Astrocyte (in vitro differentiated cells and primary cell): ENCODE results near the gene ADGRG6. TPM values are rescaled to one million over a fixed set of nuclear protein-coding genes. Genes with fewer than 3 reads are reported as not detected.

Source experiments
- DNase-seq: peaks from one replicate; pipeline ENCODE4 v3.0.0-alpha.2; 2010; ENCODE audit warnings: low read depth
- FAIRE-seq: peaks from 2 replicates; lab custom pipeline; 2011; peaks lifted over from hg19 to GRCh38; lab: Jason Lieb, UNC
- H2AFZ ChIP-seq: 2 replicates; pipeline ENCODE4 v1.6.0; 2012; ENCODE audit warnings: low read depth, low read length, inconsistent platforms
- H3K27ac ChIP-seq: 2 replicates; pipeline ENCODE4 v1.5.1; 2011; ENCODE audit warnings: low read depth, low read length, inconsistent platforms
- H3K27me3 ChIP-seq: 2 replicates; pipeline ENCODE4 v1.6.0; 2011; ENCODE audit warnings: low read length, inconsistent platforms; ENCODE audit not compliant: insufficient read depth
- H3K36me3 ChIP-seq: 2 replicates; pipeline ENCODE4 v1.5.1; 2011; ENCODE audit warnings: low read length, inconsistent platforms; ENCODE audit not compliant: insufficient read depth
- H3K4me1 ChIP-seq: 2 replicates; pipeline ENCODE4 v1.5.1; 2011; ENCODE audit warnings: low read length, inconsistent platforms; ENCODE audit not compliant: insufficient read depth
- H3K4me2 ChIP-seq: 2 replicates; pipeline ENCODE4 v1.6.0; 2012; ENCODE audit warnings: low read length, inconsistent platforms
- H3K4me3 ChIP-seq: 2 replicates; pipeline ENCODE4 v1.5.1; 2011; ENCODE audit warnings: low read depth, mild to moderate bottlenecking, low read length, inconsistent platforms; ENCODE audit not compliant: insufficient read depth
- H3K79me2 ChIP-seq: 2 replicates; pipeline ENCODE4 v1.6.0; 2012; ENCODE audit warnings: mild to moderate bottlenecking, low read length, inconsistent platforms; ENCODE audit not compliant: insufficient read depth
- H3K9ac ChIP-seq: 2 replicates; pipeline ENCODE4 v1.6.0; 2012; ENCODE audit warnings: mild to moderate bottlenecking, low read length, inconsistent platforms
- H3K9me3 ChIP-seq: 2 replicates; pipeline ENCODE4 v1.5.1; 2012; ENCODE audit warnings: low read depth, mild to moderate bottlenecking, low read length, inconsistent platforms; ENCODE audit not compliant: insufficient read depth
- H4K20me1 ChIP-seq: 2 replicates; pipeline ENCODE4 v1.6.0; 2012; ENCODE audit warnings: low read length, inconsistent platforms; ENCODE audit not compliant: insufficient read depth
- H3K27ac Mint-ChIP-seq: one replicate; pipeline ENCODE4 v1.8.0; 2021; ENCODE audit warnings: mild to moderate bottlenecking, mixed read lengths; ENCODE audit not compliant: unreplicated experiment
- H3K27me3 Mint-ChIP-seq: one replicate; pipeline ENCODE4 v1.8.0; 2021; ENCODE audit warnings: low read depth, mixed read lengths; ENCODE audit not compliant: unreplicated experiment
- H3K36me3 Mint-ChIP-seq: one replicate; pipeline ENCODE4 v1.8.0; 2021; ENCODE audit warnings: low read depth, mixed read lengths; ENCODE audit not compliant: unreplicated experiment
- H3K4me1 Mint-ChIP-seq: one replicate; pipeline ENCODE4 v1.8.0; 2021; ENCODE audit warnings: low read depth, mixed read lengths; ENCODE audit not compliant: unreplicated experiment
- H3K4me3 Mint-ChIP-seq: one replicate; pipeline ENCODE4 v1.8.0; 2021; ENCODE audit warnings: mild to moderate bottlenecking, moderate library complexity, mixed read lengths; ENCODE audit not compliant: unreplicated experiment
- H3K9me3 Mint-ChIP-seq: one replicate; pipeline ENCODE4 v1.8.0; 2021; ENCODE audit warnings: mild to moderate bottlenecking, mixed read lengths; ENCODE audit not compliant: unreplicated experiment
- EZH2 ChIP-seq: IDR thresholded peaks from 2 replicates; pipeline ENCODE4 v1.6.1; 2012; ENCODE audit warnings: mild to moderate bottlenecking, low read length, inconsistent platforms; ENCODE audit not compliant: insufficient read depth
- total RNA-seq: library from RNA; stranded (reverse); gene quantifications from 2 replicates; pipeline ENCODE4 v1.2.1, GENCODE V29; 2021
- TF ChIP-seq, protein P1 (sequence below): IDR thresholded peaks from 2 replicates; pipeline ENCODE4 v1.5.1; 2011; ENCODE audit warnings: low read depth, mild to moderate bottlenecking, inconsistent platforms, low read length, moderate library complexity; ENCODE audit not compliant: insufficient read depth

ADGRG6 gene
- total RNA-seq, 1 donor from 2014 or later: 98.2 TPM

GRCh38 chr6:142339968-142340658, 38.3 kb downstream of the ADGRG6 start:
- no peak overlapping the region for H3K4me3 Mint-ChIP-seq
- no peaks in the 10 kb centered on the region for H3K9me3 Mint-ChIP-seq
- no peak for TF ChIP-seq EZH2
- TF ChIP-seq, protein P1, sequence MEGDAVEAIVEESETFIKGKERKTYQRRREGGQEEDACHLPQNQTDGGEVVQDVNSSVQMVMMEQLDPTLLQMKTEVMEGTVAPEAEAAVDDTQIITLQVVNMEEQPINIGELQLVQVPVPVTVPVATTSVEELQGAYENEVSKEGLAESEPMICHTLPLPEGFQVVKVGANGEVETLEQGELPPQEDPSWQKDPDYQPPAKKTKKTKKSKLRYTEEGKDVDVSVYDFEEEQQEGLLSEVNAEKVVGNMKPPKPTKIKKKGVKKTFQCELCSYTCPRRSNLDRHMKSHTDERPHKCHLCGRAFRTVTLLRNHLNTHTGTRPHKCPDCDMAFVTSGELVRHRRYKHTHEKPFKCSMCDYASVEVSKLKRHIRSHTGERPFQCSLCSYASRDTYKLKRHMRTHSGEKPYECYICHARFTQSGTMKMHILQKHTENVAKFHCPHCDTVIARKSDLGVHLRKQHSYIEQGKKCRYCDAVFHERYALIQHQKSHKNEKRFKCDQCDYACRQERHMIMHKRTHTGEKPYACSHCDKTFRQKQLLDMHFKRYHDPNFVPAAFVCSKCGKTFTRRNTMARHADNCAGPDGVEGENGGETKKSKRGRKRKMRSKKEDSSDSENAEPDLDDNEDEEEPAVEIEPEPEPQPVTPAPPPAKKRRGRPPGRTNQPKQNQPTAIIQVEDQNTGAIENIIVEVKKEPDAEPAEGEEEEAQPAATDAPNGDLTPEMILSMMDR: no peak
- FAIRE-seq: peak; percentile 29
- H3K27ac Mint-ChIP-seq: no peak overlapping the region
- no peak overlapping the region for H3K9ac ChIP-seq
- no peaks in the 10 kb centered on the region for H3K4me1 ChIP-seq
- no peaks in the 10 kb centered on the region for H3K9me3 ChIP-seq
- no peaks in the 10 kb centered on the region for H4K20me1 ChIP-seq
- no peak overlapping the region for H3K4me2 ChIP-seq
- H3K27ac ChIP-seq: no peak overlapping the region
- H3K27me3 Mint-ChIP-seq: no peaks in the 10 kb centered on the region
- no peaks in the 10 kb centered on the region for H3K36me3 Mint-ChIP-seq
- H3K36me3 ChIP-seq: no peaks in the 10 kb centered on the region
- DNase-seq: no peak
- no peaks in the 10 kb centered on the region for H3K79me2 ChIP-seq
- peaks cover 29% of the 10 kb centered on the region for H3K4me1 Mint-ChIP-seq
- H3K27me3 ChIP-seq: no peaks in the 10 kb centered on the region
- H3K4me3 ChIP-seq: no peak overlapping the region
- H2AFZ ChIP-seq: no peak overlapping the region

DNA sequence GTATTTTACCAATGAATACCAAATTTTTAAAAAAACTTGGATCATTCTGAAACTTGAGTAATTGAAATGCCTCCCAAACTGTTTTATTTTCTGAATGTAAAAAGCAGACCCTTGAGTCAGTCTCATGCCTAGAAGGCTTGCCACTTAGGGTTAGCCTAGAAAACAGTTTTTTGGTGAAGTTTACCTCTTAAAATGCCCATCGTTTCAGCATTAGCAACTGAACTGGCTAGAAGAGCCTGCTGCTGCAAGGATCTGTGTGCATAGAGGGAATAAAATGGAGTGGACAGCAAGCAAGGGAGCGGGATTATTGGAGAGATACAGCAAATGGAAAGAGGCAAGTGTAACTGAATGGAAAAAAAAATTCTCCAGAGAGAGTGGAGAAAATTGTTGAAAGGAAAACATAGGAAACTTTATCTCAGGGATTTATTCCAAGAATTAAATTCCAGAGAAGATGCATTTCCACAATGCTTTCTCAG, 40.1 kb downstream of the ADGRG6 start:
- Histone ChIP-seq H3K79me2 (no peaks in the 10 kb centered on the region), H3K4me2 (no peak overlapping the region), H3K9ac (no peak overlapping the region), H3K9me3 (no peaks in the 10 kb centered on the region), H3K4me1 (no peaks in the 10 kb centered on the region), H3K27me3 (no peaks in the 10 kb centered on the region), H3K27ac (no peak overlapping the region), H4K20me1 (no peaks in the 10 kb centered on the region), H3K4me3 (no peak overlapping the region), H3K36me3 (no peaks in the 10 kb centered on the region), H2AFZ (no peak overlapping the region)
- Mint-ChIP-seq H3K36me3 (peaks cover 6% of the 10 kb centered on the region), H3K9me3 (peaks cover 2% of the 10 kb centered on the region), H3K4me1 (peaks cover 28% of the 10 kb centered on the region), H3K27ac (peak overlapping the region; percentile 37), H3K27me3 (no peaks in the 10 kb centered on the region), H3K4me3 (no peak overlapping the region)
- no peak for TF ChIP-seq EZH2
- TF ChIP-seq, protein P1: no peak
- FAIRE-seq (no peak), DNase-seq (no peak)

GRCh38 chr6:142342986-142343385, 41.2 kb downstream of the ADGRG6 start:
- Histone ChIP-seq H2AFZ (no peak overlapping the region), H3K27me3 (no peaks in the 10 kb centered on the region), H3K27ac (no peak overlapping the region), H3K9ac (no peak overlapping the region), H3K4me1 (no peaks in the 10 kb centered on the region), H3K4me3 (no peak overlapping the region), H3K79me2 (no peaks in the 10 kb centered on the region), H3K9me3 (no peaks in the 10 kb centered on the region), H4K20me1 (no peaks in the 10 kb centered on the region), H3K4me2 (no peak overlapping the region), H3K36me3 (no peaks in the 10 kb centered on the region)
- H3K4me3 Mint-ChIP-seq: no peak overlapping the region
- no peak for TF ChIP-seq EZH2
- TF ChIP-seq, protein P1: no peak
- DNase-seq (no peak), FAIRE-seq (no peak)
- H3K9me3 Mint-ChIP-seq: peaks cover 5% of the 10 kb centered on the region
- no peak overlapping the region for H3K27ac Mint-ChIP-seq
- peaks cover 6% of the 10 kb centered on the region for H3K36me3 Mint-ChIP-seq
- no peaks in the 10 kb centered on the region for H3K27me3 Mint-ChIP-seq
- peaks cover 26% of the 10 kb centered on the region for H3K4me1 Mint-ChIP-seq
